SU-DHL-6 (cell line): ENCODE data around the gene TENT5C.

Experiments used
- H2AFZ ChIP-seq: fragments of 200-600 bp; sonication (generic); 2 replicates; pipeline ENCODE4 v1.6.1; 2014; ENCODE audit warnings: low read depth, mild to moderate bottlenecking, moderate library complexity, mixed read lengths, antibody characterized with exemption, low read length; ENCODE audit not compliant: severe bottlenecking
- H3F3A ChIP-seq: fragments of 200-600 bp; shearing (Covaris generic); 2 replicates; pipeline ENCODE4 v1.6.0; 2016; ENCODE audit warnings: antibody characterized with exemption, mild to moderate bottlenecking; ENCODE audit not compliant: insufficient read depth
- H3K27ac ChIP-seq: fragments of 200-600 bp; sonication (generic); 2 replicates; pipeline ENCODE4 v1.5.1; 2016; ENCODE audit warnings: low read depth, mild to moderate bottlenecking, low read length, moderate library complexity, mixed read lengths
- H3K27me3 ChIP-seq: fragments of 200-600 bp; sonication (generic), shearing (Covaris generic); 2 replicates; pipeline ENCODE4 v1.6.0; 2014; ENCODE audit warnings: mild to moderate bottlenecking, low read length
- H3K36me3 ChIP-seq: fragments of 200-600 bp; sonication (generic); 2 replicates; pipeline ENCODE4 v1.6.1; 2014; ENCODE audit warnings: mild to moderate bottlenecking, low read length, mixed read lengths
- H3K4me2 ChIP-seq: fragments of 300-600, 200-600 bp; shearing (Covaris generic), sonication (generic); 2 replicates; pipeline ENCODE4 v1.6.0; 2014; ENCODE audit warnings: low read length, low read depth, mild to moderate bottlenecking; ENCODE audit not compliant: poor library complexity, severe bottlenecking
- H3K4me3 ChIP-seq: fragments of 200-600 bp; sonication (generic); 2 replicates; pipeline ENCODE4 v1.5.1; 2014; ENCODE audit warnings: antibody characterized with exemption, low read length, mild to moderate bottlenecking, mixed read lengths; ENCODE audit not compliant: insufficient read depth, poor library complexity, severe bottlenecking
- H3K79me2 ChIP-seq: fragments of 200-600 bp; sonication (generic); 2 replicates; pipeline ENCODE4 v1.6.1; 2014; ENCODE audit warnings: mild to moderate bottlenecking, low read length, moderate library complexity; ENCODE audit not compliant: insufficient read depth
- H3K9ac ChIP-seq: fragments of 200-600 bp; sonication (generic); 2 replicates; pipeline ENCODE4 v1.7.0; 2014; ENCODE audit warnings: mild to moderate bottlenecking, low read length
- H3K9me2 ChIP-seq: fragments of 200-600 bp; sonication (generic); replicated peaks from 2 replicates; pipeline ENCODE4 v1.6.1; 2014; ENCODE audit warnings: low read length; ENCODE audit not compliant: insufficient read depth
- H3K9me3 ChIP-seq: fragments of 200-600 bp; sonication (generic); 2 replicates; pipeline ENCODE4 v1.6.1; 2014; ENCODE audit warnings: low read length, mixed read lengths; ENCODE audit not compliant: insufficient read depth
- H4K20me1 ChIP-seq: fragments of 200-600 bp; sonication (generic); 2 replicates; pipeline ENCODE4 v1.6.1; 2014; ENCODE audit warnings: low read depth, mild to moderate bottlenecking, antibody characterized with exemption, low read length, moderate library complexity, mixed read lengths
- CTCF ChIP-seq: fragments of 200-600 bp; sonication (generic); IDR thresholded peaks from one replicate; pipeline ENCODE4 v1.5.1; 2017; ENCODE audit warnings: antibody characterized with exemption, mild to moderate bottlenecking, low read length, moderate library complexity; ENCODE audit not compliant: insufficient read depth, poor library complexity, severe bottlenecking
- EZH2phosphoT487 ChIP-seq: fragments of 200-600 bp; sonication (generic), shearing (Covaris generic); conservative IDR thresholded peaks from 2 replicates; pipeline ENCODE4 v1.6.1; 2018; ENCODE audit warnings: mild to moderate bottlenecking, antibody characterized with exemption, low read length, moderate library complexity, mixed read lengths

Gene TENT5C

GRCh38 chr1:117600966-117601365, 4.9 kb upstream of the TENT5C start:
- Histone ChIP-seq H3K4me3 (no peak overlapping the region), H3K27me3 (no peaks in the 10 kb centered on the region), H3K9me2 (no peaks in the 10 kb centered on the region), H3K79me2 (no peaks in the 10 kb centered on the region), H3K9me3 (no peaks in the 10 kb centered on the region), H3K4me2 (no peak overlapping the region), H3F3A (no peaks in the 10 kb centered on the region), H2AFZ (no peak overlapping the region), H3K36me3 (no peaks in the 10 kb centered on the region), H3K9ac (no peak overlapping the region), H3K27ac (no peak overlapping the region), H4K20me1 (no peaks in the 10 kb centered on the region)
- TF ChIP-seq CTCF: no peak

- no peaks in the 10 kb centered on the region for H4K20me1 ChIP-seq
- no peaks in the 10 kb centered on the region for H3K36me3 ChIP-seq
- H3K27me3 ChIP-seq: no peaks in the 10 kb centered on the region
- no peaks in the 10 kb centered on the region for H3K9me3 ChIP-seq
- no peak overlapping the region for H3K4me3 ChIP-seq
- no peaks in the 10 kb centered on the region for H3K9me2 ChIP-seq
- no peaks in the 10 kb centered on the region for H3F3A ChIP-seq
- no peak for TF ChIP-seq CTCF
- no peak for TF ChIP-seq EZH2phosphoT487
- H3K27ac ChIP-seq: no peak overlapping the region
- no peak overlapping the region for H3K9ac ChIP-seq
- H3K4me2 ChIP-seq: no peak overlapping the region
- H3K79me2 ChIP-seq: no peaks in the 10 kb centered on the region
- H2AFZ ChIP-seq: no peak overlapping the region
These were observed 3.0 kb upstream of the TENT5C start for GRCh38 chr1:117602862-117603261.

GRCh38 chr1:117605164-117605773, 579 bp upstream of the TENT5C start:
- Histone ChIP-seq H2AFZ (peak overlapping the region; percentile 85), H3K27me3 (no peaks in the 10 kb centered on the region), H4K20me1 (no peaks in the 10 kb centered on the region), H3K4me2 (peak overlapping the region; percentile 53), H3F3A (no peaks in the 10 kb centered on the region), H3K9me3 (no peaks in the 10 kb centered on the region), H3K79me2 (no peaks in the 10 kb centered on the region), H3K9ac (peak overlapping the region; percentile 33), H3K4me3 (peak overlapping the region; percentile 59), H3K36me3 (no peaks in the 10 kb centered on the region), H3K27ac (no peak overlapping the region), H3K9me2 (no peaks in the 10 kb centered on the region)
- TF ChIP-seq CTCF: no peak
- TF ChIP-seq EZH2phosphoT487: no peak
